GM21360 (cell line): ENCODE data around the gene SLC2A4RG.

Experiments used
- ATAC-seq: cut with Tn5 transposase; IDR thresholded peaks from one replicate; pipeline ENCODE4 v1.9.1; 2021; ENCODE audit warnings: mild to moderate bottlenecking, moderate library complexity; ENCODE audit not compliant: unreplicated experiment

SLC2A4RG gene

GRCh38 chr20:63740627-63741353 lies 1.2 kb downstream of the SLC2A4RG start:
- no peak for ATAC-seq

GRCh38 chr20:63741354-63741675 lies 1.7 kb downstream of the SLC2A4RG start:
- ATAC-seq: no peak

GRCh38 chr20:63741676-63742380 lies 2.3 kb downstream of the SLC2A4RG start:
- no peak for ATAC-seq

GRCh38 chr20:63742381-63743024 lies 2.9 kb downstream of the SLC2A4RG start:
- no peak for ATAC-seq

- ATAC-seq: no peak
Measured at GRCh38 chr20:63743210-63743970, 3.8 kb downstream of the SLC2A4RG start.

GRCh38 chr20:63744158-63744557 lies 4.6 kb downstream of the SLC2A4RG start:
- ATAC-seq: no peak

- ATAC-seq: no peak
Measured at GRCh38 chr20:63744574-63745423, 5.2 kb downstream of the SLC2A4RG start.

- no peak for ATAC-seq
Measured at GRCh38 chr20:63745424-63745805, 5.8 kb downstream of the SLC2A4RG start.

GRCh38 chr20:63745961-63746731 lies 6.6 kb downstream of the SLC2A4RG start:
- ATAC-seq: no peak

- no peak for ATAC-seq
Measured at GRCh38 chr20:63746751-63747315, 7.3 kb downstream of the SLC2A4RG start.

- no peak for ATAC-seq
Measured at GRCh38 chr20:63747622-63748069, 8.1 kb downstream of the SLC2A4RG start.

- ATAC-seq: no peak
Measured at GRCh38 chr20:63748070-63748933, 8.7 kb downstream of the SLC2A4RG start.

- no peak for ATAC-seq
Measured at GRCh38 chr20:63748934-63749270, 9.3 kb downstream of the SLC2A4RG start.

- ATAC-seq: no peak
Measured at GRCh38 chr20:63749597-63750508, 10.3 kb downstream of the SLC2A4RG start.

GRCh38 chr20:63750807-63751470 lies 11.4 kb downstream of the SLC2A4RG start:
- ATAC-seq: no peak

GRCh38 chr20:63751471-63752271 lies 12.1 kb downstream of the SLC2A4RG start:
- ATAC-seq: no peak
